ENCODE measurements around the gene SETD7.

- no peak for TF ChIP-seq EZH2 (IDR thresholded peaks at IDR 0.05; ENCODE audit: low read length, unreplicated experiment)
- TF ChIP-seq CTCF (conservative IDR thresholded peaks at IDR 0.05; ENCODE audit: low read depth, low read length): no peak
Observed at GRCh38 chr4:139554893-139555704, 920 bp downstream of the SETD7 start.

Data from PC-3 (cell line).